HepG2 (cell line): ENCODE data around the gene FCGR3A. TPM values are rescaled to one million over a fixed set of nuclear protein-coding genes. Genes with fewer than 3 reads are reported as not detected.
A peak's percentile ranks its signal among the peaks of the same experiment; 100 is the strongest.
"Not testable (repeated sequence)": the region's sequence is repeated elsewhere in the genome, so short reads cannot be mapped to it uniquely, and the experiment has no call there.

Source experiments
- ATAC-seq: fragments of 200-7000 bp; cut with Tn5 transposase; 3 replicates; pipeline ENCODE4 v1.9.1; 2020; ENCODE audit warnings: mild to moderate bottlenecking, moderate library complexity
- BruUV-seq: library from RNA; stranded (reverse); fragments of 400-500 nt; replicated peaks from 2 replicates; lab custom pipeline; 2021; lab: Mats Ljungman, UMichigan
- CTCF ChIA-PET: fragments of 300-600 bp; formaldehyde crosslinking; extraction: SDS; loops from one replicate; lab custom pipeline; 2021; ENCODE audit warnings: low total read pairs, inconsistent platforms, low intra/inter-chr PET ratio; lab: Yijun Ruan, JAX
- POLR2A ChIA-PET: fragments of 350-600 bp; sonication (Branson Sonifier 250); formaldehyde crosslinking; loops from one replicate; lab custom pipeline; 2020; ENCODE audit warnings: antibody characterized with exemption, inconsistent platforms; lab: Yijun Ruan, JAX
- DNase-seq: peaks from one replicate; pipeline ENCODE4 v3.0.0-alpha.2; 2015; ENCODE audit warnings: low spot score
- FAIRE-seq: peaks from 3 replicates; lab custom pipeline; 2011; peaks lifted over from hg19 to GRCh38; lab: Jason Lieb, UNC
- H2AFZ ChIP-seq: one replicate; pipeline ENCODE4 v1.6.1; 2011; ENCODE audit warnings: low read length, inconsistent platforms
- H3K27ac ChIP-seq: fragments of 300-600 bp; 3 replicates; pipeline ENCODE4 v1.8.0; 2011; ENCODE audit warnings: mixed run types, mild to moderate bottlenecking, mixed read lengths, low read length, inconsistent platforms; ENCODE audit not compliant: insufficient read depth; ENCODE audit errors: extremely low read length
- H3K27me3 ChIP-seq, 2 experiments: fragments of 200-600 bp in 1 of 2; 2 replicates in 1 of 2; 3 replicates in 1 of 2; pipeline versions ENCODE4 v1.6.0 to v1.8.0; 2011; ENCODE audit warnings: low read length in 2 of 2, mild to moderate bottlenecking in 2 of 2, moderate library complexity in 2 of 2, inconsistent platforms in 1 of 2; ENCODE audit not compliant: insufficient read depth in 2 of 2, control insufficient read depth in 1 of 2
- H3K36me3 ChIP-seq, 2 experiments: fragments of 200-600 bp in 1 of 2; replicated peaks in 1 of 2; 2 replicates in 1 of 2; 3 replicates in 1 of 2; pipeline versions ENCODE4 v1.5.1 to v1.8.0; 2011; ENCODE audit warnings: low read length in 2 of 2, inconsistent platforms in 1 of 2; ENCODE audit not compliant: insufficient read depth in 2 of 2, control insufficient read depth in 1 of 2
- H3K4me1 ChIP-seq: 2 replicates; pipeline ENCODE4 v1.5.1; 2012; ENCODE audit warnings: low read length, inconsistent platforms; ENCODE audit not compliant: insufficient read depth
- H3K4me2 ChIP-seq: 2 replicates; pipeline ENCODE4 v1.6.0; 2011; ENCODE audit warnings: low read depth, low read length, inconsistent platforms
- H3K4me3 ChIP-seq, 3 experiments: fragments of 200-600 bp in 1 of 3; sonication (generic), shearing (Covaris generic) in 1 of 3; replicated peaks in 1 of 3; 2 replicates each; pipeline ENCODE4 v1.5.1; 2011 to 2016; ENCODE audit warnings: low read length in 3 of 3, inconsistent platforms in 2 of 3, low read depth in 2 of 3, mild to moderate bottlenecking in 2 of 3, control low read depth in 1 of 3, mixed read lengths in 1 of 3; ENCODE audit not compliant: insufficient read depth in 1 of 3
- H3K79me2 ChIP-seq: one replicate; pipeline ENCODE4 v1.6.1; 2011; ENCODE audit warnings: low read length, inconsistent platforms; ENCODE audit not compliant: insufficient read depth
- H3K9ac ChIP-seq: 2 replicates; pipeline ENCODE4 v1.6.0; 2011; ENCODE audit warnings: mild to moderate bottlenecking, low read depth, low read length, inconsistent platforms; ENCODE audit not compliant: insufficient read depth
- H3K9me3 ChIP-seq: 2 replicates; pipeline ENCODE4 v1.5.1; 2012; ENCODE audit warnings: mild to moderate bottlenecking, low read length
- H4K20me1 ChIP-seq: 2 replicates; pipeline ENCODE4 v1.6.0; 2011; ENCODE audit warnings: inconsistent platforms, mild to moderate bottlenecking, low read length, moderate library complexity; ENCODE audit not compliant: insufficient read depth
- FOXA3 ChIP-seq: IDR thresholded peaks from 2 replicates; pipeline ENCODE4 v1.6.1; 2016; ENCODE audit warnings: missing genetic modification reagents, missing compliant biosample characterization
- FOXP1 ChIP-seq, 2 experiments: fragments of 450-650 bp in 1 of 2; IDR thresholded peaks; 2 replicates each; pipeline ENCODE4 v1.6.1; 2017 to 2018; ENCODE audit warnings: antibody characterized with exemption in 1 of 2
- GABPB1 ChIP-seq: IDR thresholded peaks from 2 replicates; pipeline ENCODE4 v1.6.1; 2016; ENCODE audit warnings: mild to moderate bottlenecking, missing genetic modification reagents, moderate library complexity, missing compliant biosample characterization
- IKZF5 ChIP-seq: IDR thresholded peaks from 2 replicates; pipeline ENCODE4 v1.6.1; 2018; ENCODE audit warnings: missing genetic modification reagents, mild to moderate bottlenecking, missing compliant biosample characterization
- KLF16 ChIP-seq, 2 experiments: sonication (generic) in 1 of 2; formaldehyde crosslinking in 1 of 2; IDR thresholded peaks; 2 replicates each; pipeline versions ENCODE4 v1.6.1 to v1.8.0; 2016 to 2023; ENCODE audit warnings: missing genetic modification reagents in 2 of 2, missing compliant biosample characterization in 1 of 2
- MAF1 ChIP-seq: sonication (generic); formaldehyde crosslinking; IDR thresholded peaks from 2 replicates; pipeline ENCODE4 v1.5.0; 2020; ENCODE audit warnings: missing genetic modification reagents, borderline replicate concordance
- SAP130 ChIP-seq: IDR thresholded peaks from 2 replicates; pipeline ENCODE4 v1.6.1; 2016; ENCODE audit warnings: low read depth
- TCF12 ChIP-seq, 2 experiments: fragments of 450-650 bp in 1 of 2; sonication (generic) in 1 of 2; formaldehyde crosslinking in 1 of 2; IDR thresholded peaks; 2 replicates each; pipeline versions ENCODE4 v1.6.1 to v1.8.0; 2017 to 2022; ENCODE audit warnings: antibody characterized with exemption in 1 of 2, mild to moderate bottlenecking in 1 of 2, missing genetic modification reagents in 1 of 2, moderate library complexity in 1 of 2
- THAP11 ChIP-seq: IDR thresholded peaks from 2 replicates; pipeline ENCODE4 v1.6.1; 2016; ENCODE audit warnings: missing biosample characterization, missing genetic modification reagents
- YEATS2 ChIP-seq: sonication (generic); formaldehyde crosslinking; IDR thresholded peaks from 2 replicates; pipeline ENCODE4 v1.4.0; 2020; ENCODE audit warnings: missing genetic modification reagents, borderline replicate concordance
- ZGPAT ChIP-seq: IDR thresholded peaks from 2 replicates; pipeline ENCODE4 v1.6.1; 2016; ENCODE audit warnings: mild to moderate bottlenecking
- ZNF124 ChIP-seq: sonication (generic); formaldehyde crosslinking; IDR thresholded peaks from 2 replicates; pipeline ENCODE4 v1.4.0; 2020; ENCODE audit warnings: missing genetic modification reagents
- ZNF331 ChIP-seq: sonication (generic); formaldehyde crosslinking; IDR thresholded peaks from 2 replicates; pipeline ENCODE4 v1.4.0; 2020; ENCODE audit warnings: missing genetic modification reagents
- ZNF574 ChIP-seq: sonication (generic); formaldehyde crosslinking; IDR thresholded peaks from 2 replicates; pipeline ENCODE4 v1.4.0; 2020; ENCODE audit warnings: missing genetic modification reagents
- ZNF580 ChIP-seq: IDR thresholded peaks from 2 replicates; pipeline ENCODE4 v1.6.1; 2016; ENCODE audit warnings: low read depth, borderline replicate concordance
- ZNF629 ChIP-seq: sonication (generic); formaldehyde crosslinking; conservative IDR thresholded peaks from 2 replicates; pipeline ENCODE4 v1.5.0; 2020; ENCODE audit warnings: missing genetic modification reagents
- WGBS: methylation state at CpG from one replicate; pipeline ENCODE4 v1.1.6; 2017; ENCODE audit warnings: low lambda C conversion rate; 5-methylcytosine and 5-hydroxymethylcytosine counted together
- in situ Hi-C: cut with HindIII; loops from 2 replicates; pipeline ENCODE4 v1.10.0; 2017; ENCODE audit warnings: low pct_unique_long_range_greater_than_20kb; ENCODE audit not compliant: extremely low pct_ligation_motif_present
- intact Hi-C: fragments of 100-400 bp; cut with micrococcal nuclease; formaldehyde crosslinking; loops from one replicate; pipeline ENCODE4 v1.10.0; 2022; ENCODE audit not compliant: unreplicated experiment
- polyA plus RNA-seq, 8 experiments: library from polyadenylated mRNA; depleted of rRNA in 3 of 8; stranded (reverse) in 7 of 8; unstranded in 1 of 8; fragments of >200 nt; fragmentation: Illumina TruSeq in 4 of 8; extraction: Trizol in 4 of 8; gene quantifications; 2 replicates each; pipeline versions ENCODE4 v1.2.1 to v1.2.3, GENCODE V29; 2011 to 2016; ENCODE audit warnings: low read depth in 4 of 8, missing spikeins in 1 of 8, mixed read lengths in 1 of 8; ENCODE audit not compliant: insufficient read depth in 1 of 8
- total RNA-seq, 5 experiments: library from RNA; depleted of rRNA; stranded (reverse); fragments of >200 nt; fragmentation: Illumina TruSeq; extraction: Trizol; gene quantifications; 2 replicates each; pipeline ENCODE4 v1.2.3, GENCODE V29; 2016; ENCODE audit warnings: low read depth in 1 of 5

Gene FCGR3A
- total and polyA plus RNA-seq, 2 of the 13 experiments (the other 11 are each of a cell fraction or from before 2014, with no cell fraction given), result not detected

- intact Hi-C loops, result loop anchor here (5.0 kb wide), 1 partner anchor 81 kb away; no protein-coding TSS in a partner anchor
- peak; percentile 57 for TF ChIP-seq THAP11 (CRISPR knock-in tag)
- peak; percentile 23 for TF ChIP-seq GABPB1 (CRISPR knock-in tag)
- not testable (repeated sequence) for TF ChIP-seq TCF12, FOXP1 (IDR thresholded peaks at IDR 0.05)
- TF ChIP-seq TCF12 (CRISPR knock-in tag; IDR thresholded peaks at IDR 0.05), result 0 out of 2 replicates have a peak, but pooled peaks have one; percentile 32
- peak; percentile 37; the same call in 1 of the 2 replicates for TF ChIP-seq SAP130 (CRISPR knock-in tag)
- 0 out of 2 replicates have a peak, but pooled peaks have one; percentile 7 for TF ChIP-seq FOXP1 (CRISPR knock-in tag; IDR thresholded peaks at IDR 0.05)
- TF ChIP-seq ZNF124 (CRISPR knock-in tag), result 0 out of 2 replicates have a peak, but pooled peaks have one; percentile 51
- TF ChIP-seq KLF16 (CRISPR knock-in tag; IDR thresholded peaks at IDR 0.05), result peak in 1 of 2 experiments; percentile 35; a peak in 1 of 4 replicates
- TF ChIP-seq ZGPAT, result peak; percentile 45; the same call in 1 of the 2 replicates
- TF ChIP-seq YEATS2, result peak; percentile 35; the same call in 1 of the 2 replicates
- peak; percentile 46; the same call in 1 of the 2 replicates for TF ChIP-seq ZNF574
- 0 out of 2 replicates have a peak, but pooled peaks have one; percentile 5 for TF ChIP-seq FOXA3 (CRISPR knock-in tag)
- peak; percentile 75 for TF ChIP-seq IKZF5 (CRISPR knock-in tag)
- 0 out of 2 replicates have a peak, but pooled peaks have one; percentile 37 for TF ChIP-seq ZNF580 (CRISPR knock-in tag)
- peak; percentile 27; the same call in 1 of the 2 replicates for TF ChIP-seq ZNF629
- TF ChIP-seq ZNF331 (CRISPR knock-in tag), result peak; percentile 64; the same call in 1 of the 2 replicates
- TF ChIP-seq MAF1, result peak; percentile 91
Observed at GRCh38 chr1:161530671-161531641, 18.7 kb downstream of the FCGR3A start.

More at GRCh38 chr1:161530671-161531641, 18.7 kb downstream of the FCGR3A start:
- H2AFZ ChIP-seq, result peak overlapping the region; percentile 27
- H3K79me2 ChIP-seq, POLR2A ChIA-PET, H3K9me3 ChIP-seq, CTCF ChIA-PET, H3K27ac ChIP-seq, H3K36me3 ChIP-seq, in situ Hi-C loops, H4K20me1 ChIP-seq, BruUV-seq, H3K27me3 ChIP-seq: not testable (repeated sequence)
- H3K4me2 ChIP-seq, result peak overlapping the region; percentile 78
- H3K4me1 ChIP-seq, result peaks cover 25% of the 10 kb centered on the region
- peak overlapping the region; percentile 22; the same call in 1 of the 2 replicates for H3K9ac ChIP-seq
- FAIRE-seq (peak; percentile 69), DNase-seq (peak; percentile 77), ATAC-seq (peak; percentile 77)
- H3K4me3 ChIP-seq, result peak overlapping the region; percentile 62 to 76 (median 76)
- WGBS, result 5% methylated on average over 42 of the region's 56 CpGs
